WTC11 (cell line): Measurements from ENCODE around the gene PDE11A.

Experiments used
- ATF6 ChIP-seq: sonication (generic); formaldehyde crosslinking; IDR thresholded peaks from 2 replicates; pipeline ENCODE4 v1.8.1; 2023; ENCODE audit warnings: mild to moderate bottlenecking, missing genetic modification reagents
- HMGXB4 ChIP-seq: sonication (generic); formaldehyde crosslinking; IDR thresholded peaks from 2 replicates; pipeline ENCODE4 v1.8.1; 2023; ENCODE audit warnings: mild to moderate bottlenecking, moderate library complexity, missing genetic modification reagents
- TEAD1 ChIP-seq: sonication (generic); formaldehyde crosslinking; IDR thresholded peaks from 2 replicates; pipeline ENCODE4 v1.8.0; 2022; ENCODE audit warnings: mild to moderate bottlenecking, missing genetic modification reagents
- ZNF263 ChIP-seq: sonication (generic); formaldehyde crosslinking; IDR thresholded peaks from 2 replicates; pipeline ENCODE4 v1.8.1; 2022; ENCODE audit warnings: low read depth, mild to moderate bottlenecking, moderate library complexity, missing genetic modification reagents
- TF ChIP-seq, protein P1 (sequence below): fragments of 200-600 bp; IDR thresholded peaks from 2 replicates; pipeline ENCODE4 v1.8.0; 2022; ENCODE audit warnings: antibody characterized with exemption
- TF ChIP-seq, protein P2 (sequence below): sonication (generic); formaldehyde crosslinking; IDR thresholded peaks from 2 replicates; pipeline ENCODE4 v1.8.1; 2023; ENCODE audit warnings: mild to moderate bottlenecking, missing genetic modification reagents, borderline replicate concordance

- TF ChIP-seq, protein P1, sequence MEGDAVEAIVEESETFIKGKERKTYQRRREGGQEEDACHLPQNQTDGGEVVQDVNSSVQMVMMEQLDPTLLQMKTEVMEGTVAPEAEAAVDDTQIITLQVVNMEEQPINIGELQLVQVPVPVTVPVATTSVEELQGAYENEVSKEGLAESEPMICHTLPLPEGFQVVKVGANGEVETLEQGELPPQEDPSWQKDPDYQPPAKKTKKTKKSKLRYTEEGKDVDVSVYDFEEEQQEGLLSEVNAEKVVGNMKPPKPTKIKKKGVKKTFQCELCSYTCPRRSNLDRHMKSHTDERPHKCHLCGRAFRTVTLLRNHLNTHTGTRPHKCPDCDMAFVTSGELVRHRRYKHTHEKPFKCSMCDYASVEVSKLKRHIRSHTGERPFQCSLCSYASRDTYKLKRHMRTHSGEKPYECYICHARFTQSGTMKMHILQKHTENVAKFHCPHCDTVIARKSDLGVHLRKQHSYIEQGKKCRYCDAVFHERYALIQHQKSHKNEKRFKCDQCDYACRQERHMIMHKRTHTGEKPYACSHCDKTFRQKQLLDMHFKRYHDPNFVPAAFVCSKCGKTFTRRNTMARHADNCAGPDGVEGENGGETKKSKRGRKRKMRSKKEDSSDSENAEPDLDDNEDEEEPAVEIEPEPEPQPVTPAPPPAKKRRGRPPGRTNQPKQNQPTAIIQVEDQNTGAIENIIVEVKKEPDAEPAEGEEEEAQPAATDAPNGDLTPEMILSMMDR, result no peak
- TF ChIP-seq ZNF263 (no peak), HMGXB4 (CRISPR knock-in tag) (no peak), ATF6 (CRISPR knock-in tag) (no peak), TEAD1 (CRISPR knock-in tag) (no peak)
- TF ChIP-seq, protein P2, sequence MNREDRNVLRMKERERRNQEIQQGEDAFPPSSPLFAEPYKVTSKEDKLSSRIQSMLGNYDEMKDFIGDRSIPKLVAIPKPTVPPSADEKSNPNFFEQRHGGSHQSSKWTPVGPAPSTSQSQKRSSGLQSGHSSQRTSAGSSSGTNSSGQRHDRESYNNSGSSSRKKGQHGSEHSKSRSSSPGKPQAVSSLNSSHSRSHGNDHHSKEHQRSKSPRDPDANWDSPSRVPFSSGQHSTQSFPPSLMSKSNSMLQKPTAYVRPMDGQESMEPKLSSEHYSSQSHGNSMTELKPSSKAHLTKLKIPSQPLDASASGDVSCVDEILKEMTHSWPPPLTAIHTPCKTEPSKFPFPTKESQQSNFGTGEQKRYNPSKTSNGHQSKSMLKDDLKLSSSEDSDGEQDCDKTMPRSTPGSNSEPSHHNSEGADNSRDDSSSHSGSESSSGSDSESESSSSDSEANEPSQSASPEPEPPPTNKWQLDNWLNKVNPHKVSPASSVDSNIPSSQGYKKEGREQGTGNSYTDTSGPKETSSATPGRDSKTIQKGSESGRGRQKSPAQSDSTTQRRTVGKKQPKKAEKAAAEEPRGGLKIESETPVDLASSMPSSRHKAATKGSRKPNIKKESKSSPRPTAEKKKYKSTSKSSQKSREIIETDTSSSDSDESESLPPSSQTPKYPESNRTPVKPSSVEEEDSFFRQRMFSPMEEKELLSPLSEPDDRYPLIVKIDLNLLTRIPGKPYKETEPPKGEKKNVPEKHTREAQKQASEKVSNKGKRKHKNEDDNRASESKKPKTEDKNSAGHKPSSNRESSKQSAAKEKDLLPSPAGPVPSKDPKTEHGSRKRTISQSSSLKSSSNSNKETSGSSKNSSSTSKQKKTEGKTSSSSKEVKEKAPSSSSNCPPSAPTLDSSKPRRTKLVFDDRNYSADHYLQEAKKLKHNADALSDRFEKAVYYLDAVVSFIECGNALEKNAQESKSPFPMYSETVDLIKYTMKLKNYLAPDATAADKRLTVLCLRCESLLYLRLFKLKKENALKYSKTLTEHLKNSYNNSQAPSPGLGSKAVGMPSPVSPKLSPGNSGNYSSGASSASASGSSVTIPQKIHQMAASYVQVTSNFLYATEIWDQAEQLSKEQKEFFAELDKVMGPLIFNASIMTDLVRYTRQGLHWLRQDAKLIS (CRISPR knock-in tag), result no peak
Measured at GRCh38 chr2:177577075-177577474, 495.5 kb downstream of the PDE11A start.
